HG03159 (cell line): ENCODE measurements around the gene HPCA.

ENCODE experiments used
- ATAC-seq: cut with Tn5 transposase; IDR thresholded peaks from one replicate; pipeline ENCODE4 v1.9.1; 2021; ENCODE audit warnings: mild to moderate bottlenecking, moderate library complexity; ENCODE audit not compliant: unreplicated experiment

HPCA gene

GRCh38 chr1:32870615-32871363, 15.5 kb upstream of the HPCA start, which contains the start of gene FNDC5:
Gene FNDC5 (minus strand): TSS chr1:32870912.
- no peak for ATAC-seq

- ATAC-seq, result no peak
These were observed 14.7 kb upstream of the HPCA start for GRCh38 chr1:32871364-32872191.

GRCh38 chr1:32872192-32872460, 14.2 kb upstream of the HPCA start:
- no peak for ATAC-seq

- ATAC-seq, result no peak
These were observed 12.8 kb upstream of the HPCA start for GRCh38 chr1:32873484-32873883.

- no peak for ATAC-seq
These were observed 11.2 kb upstream of the HPCA start for GRCh38 chr1:32874860-32875752.

GRCh38 chr1:32876341-32877210, 9.7 kb upstream of the HPCA start:
- no peak for ATAC-seq

- ATAC-seq, result no peak
These were observed 8.8 kb upstream of the HPCA start for GRCh38 chr1:32877211-32878110.

GRCh38 chr1:32878183-32878582, 8.1 kb upstream of the HPCA start:
- ATAC-seq, result no peak

- ATAC-seq, result no peak
These were observed 7.7 kb upstream of the HPCA start for GRCh38 chr1:32878637-32879041.

- ATAC-seq, result no peak
These were observed 5.0 kb upstream of the HPCA start for GRCh38 chr1:32881291-32881690.

- ATAC-seq, result no peak
These were observed 4.1 kb upstream of the HPCA start for GRCh38 chr1:32881871-32882850.

- ATAC-seq, result no peak
These were observed 2.8 kb upstream of the HPCA start for GRCh38 chr1:32883338-32884031.

- no peak for ATAC-seq
These were observed 2.3 kb upstream of the HPCA start for GRCh38 chr1:32884032-32884372.

- no peak for ATAC-seq
These were observed 1.6 kb upstream of the HPCA start for GRCh38 chr1:32884726-32885125.

- no peak for ATAC-seq
These were observed 651 bp upstream of the HPCA start for GRCh38 chr1:32885676-32886003.

- no peak for ATAC-seq
These were observed 630 bp downstream of the HPCA start for GRCh38 chr1:32886828-32887414.

- no peak for ATAC-seq
These were observed 1.3 kb downstream of the HPCA start for GRCh38 chr1:32887623-32888022.

- no peak for ATAC-seq
These were observed 1.8 kb downstream of the HPCA start for GRCh38 chr1:32888134-32888533.
